Activated CD4-positive, alpha-beta T cell treated with anti-CD3 and anti-CD28 coated beads, Interleukin-2, amount 50 U/mL, for 24 hours (primary cell): ENCODE results near the gene OR4F6.

Experiments used
- DNase-seq, 2 donors: peaks; one replicate each; pipeline ENCODE4 v3.0.0-alpha.2; 2020; ENCODE audit warnings: low read depth in 1 of 2, low spot score in 1 of 2

The OR4F6 gene

DNA sequence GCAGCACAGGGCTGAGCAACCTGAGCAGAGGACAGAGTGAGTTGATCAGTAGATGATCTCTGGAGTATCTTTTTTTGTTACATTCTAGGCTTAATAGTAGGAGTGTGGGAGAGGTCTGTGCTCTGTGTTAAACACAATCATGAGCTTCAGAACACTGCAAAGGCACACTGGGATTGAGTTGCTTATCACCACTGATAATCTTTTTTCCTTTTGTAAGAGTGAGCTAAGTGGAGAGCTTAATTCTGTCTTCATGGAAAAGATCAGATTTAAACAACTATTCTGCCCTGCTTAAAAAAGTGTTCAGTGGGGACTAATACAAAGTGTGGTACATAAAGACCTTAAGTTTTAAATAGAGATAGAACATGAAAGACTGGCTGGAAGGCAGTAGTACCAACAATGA, 1.1 kb downstream of the OR4F6 start:
- no peak for DNase-seq

DNA sequence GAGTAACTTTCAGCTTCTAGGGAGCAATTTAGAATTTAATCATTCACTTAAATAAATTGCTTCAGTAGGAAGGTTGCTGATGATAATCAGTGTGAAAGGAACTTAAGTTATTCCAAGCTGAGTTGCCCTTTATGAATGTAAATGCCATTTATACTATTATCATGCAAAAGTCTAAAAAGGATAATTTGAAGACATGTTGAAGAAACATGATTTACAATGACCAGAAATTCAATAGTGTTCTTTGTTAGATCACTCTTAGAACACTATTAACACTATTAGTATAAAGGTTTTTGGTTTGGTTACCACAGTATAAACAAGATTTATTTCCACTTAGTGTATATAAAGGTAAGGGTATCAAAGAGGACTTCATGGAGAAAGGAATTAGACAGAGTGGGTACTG, 1.6 kb downstream of the OR4F6 start:
- no peak for DNase-seq

- DNase-seq = no peak
These were observed 2.5 kb downstream of the OR4F6 start for GRCh38 chr15:101805605-101806345.

- DNase-seq = no peak
These were observed 4.1 kb downstream of the OR4F6 start for GRCh38 chr15:101807345-101807945.

GRCh38 chr15:101808201-101808600, 4.9 kb downstream of the OR4F6 start:
- DNase-seq = no peak

DNA sequence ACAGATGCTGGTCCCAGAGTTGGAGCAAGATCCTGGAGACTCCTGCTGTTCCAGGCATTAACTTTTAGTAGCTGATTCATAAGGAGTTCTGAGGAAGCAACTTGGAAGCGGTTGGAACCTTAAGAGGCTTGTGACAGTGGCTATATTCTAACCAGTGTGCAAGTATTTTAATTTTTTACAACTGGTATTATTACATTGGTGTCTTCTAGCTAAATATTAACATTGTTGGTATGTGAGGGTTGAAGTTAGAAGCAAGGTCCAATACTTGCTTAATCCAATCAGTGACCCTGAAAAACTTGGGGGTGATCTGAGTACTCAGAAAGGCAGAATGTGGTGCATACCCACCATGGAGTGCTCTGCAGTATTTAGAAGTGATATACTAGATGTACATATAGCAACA, 7.1 kb downstream of the OR4F6 start:
- DNase-seq = no peak

- no peak for DNase-seq
These were observed 7.6 kb downstream of the OR4F6 start for GRCh38 chr15:101810876-101811275.

DNA sequence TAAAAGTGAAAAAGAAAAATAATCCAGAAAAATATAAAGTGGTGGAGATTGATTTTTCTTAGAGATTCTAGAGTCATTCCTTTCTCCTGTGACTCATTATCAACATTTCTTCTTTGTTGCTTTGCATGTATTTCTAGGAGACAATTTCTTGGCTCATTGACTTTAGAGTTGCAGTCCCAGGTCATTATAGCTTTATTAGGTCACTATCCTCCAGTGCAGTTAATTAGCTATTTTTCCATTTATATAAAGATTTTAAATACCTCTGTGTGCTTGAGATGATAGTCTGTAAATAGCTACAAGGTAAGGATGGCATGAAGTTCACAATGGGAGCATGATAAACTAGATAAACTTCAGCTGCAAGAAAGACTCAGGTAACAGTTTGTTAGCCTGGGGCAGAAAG, 8.6 kb downstream of the OR4F6 start, which contains the start of gene OR4F15:
Gene OR4F15, plus strand, starts transcription at position 301 of the 400 bp plus-strand sequence. CDS start 5,985 bp downstream, outside the sequence.
- DNase-seq = no peak

- no peak for DNase-seq
These were observed 10.7 kb downstream of the OR4F6 start for GRCh38 chr15:101813803-101814534.

DNA sequence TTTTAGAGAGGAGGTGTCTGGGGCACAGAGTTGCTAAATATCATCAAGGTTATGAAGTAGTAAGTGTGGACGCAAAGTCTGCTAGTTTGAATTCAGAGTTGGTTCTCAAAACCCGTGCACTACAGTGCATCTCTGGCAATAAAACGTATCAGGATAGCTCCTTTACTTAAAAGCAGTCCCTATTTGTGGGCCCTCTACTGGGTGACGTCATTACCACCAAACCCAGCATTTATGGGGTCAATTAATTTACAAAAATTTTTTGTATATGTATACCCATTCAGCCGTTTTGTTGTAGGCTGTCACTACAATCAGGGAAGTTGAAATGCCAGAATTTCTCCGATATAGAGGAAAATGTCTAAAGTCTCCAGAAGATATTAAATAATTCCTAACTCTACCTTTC, 17.5 kb downstream of the OR4F6 start:
- DNase-seq = no peak

- no peak for DNase-seq
These were observed 23.9 kb downstream of the OR4F6 start for GRCh38 chr15:101827257-101827656.

GRCh38 chr15:101828774-101829173, 25.5 kb downstream of the OR4F6 start:
- no peak for DNase-seq

- DNase-seq = no peak
These were observed 38.3 kb downstream of the OR4F6 start for GRCh38 chr15:101841656-101842055.

GRCh38 chr15:101844916-101845315, 41.6 kb downstream of the OR4F6 start:
- DNase-seq = no peak

GRCh38 chr15:101852356-101852755, 49.0 kb downstream of the OR4F6 start:
- no peak for DNase-seq
